Thoracic aorta (tissue), 2 donors: ENCODE measurements around the gene AXIN1. TPM values are rescaled to one million over a fixed set of nuclear protein-coding genes. Genes with fewer than 3 reads are reported as not detected.

ENCODE experiments used
- ATAC-seq: fragments of 150-250 bp; one replicate; pipeline ENCODE4 v1.8.0; 2017; ENCODE audit warnings: low read depth; ENCODE audit not compliant: insufficient number of reproducible peaks, low FRiP score
- DNase-seq: peaks from one replicate; pipeline ENCODE4 v3.0.0-alpha.2; 2020; ENCODE audit warnings: low spot score
- H3K27ac ChIP-seq, 2 donors: fragments of 200-600 bp; sonication (generic); 1 replicate in 1 of 2; 2 replicates in 1 of 2; pipeline ENCODE4 v1.5.1; 2016; ENCODE audit warnings: mild to moderate bottlenecking in 2 of 2, moderate library complexity in 2 of 2
- H3K27me3 ChIP-seq: fragments of 200-600 bp; sonication (generic); replicated peaks from 2 replicates; pipeline ENCODE4 v1.6.0; 2016; ENCODE audit warnings: mild to moderate bottlenecking; ENCODE audit not compliant: insufficient read depth
- H3K36me3 ChIP-seq: fragments of 200-600 bp; sonication (generic); one replicate; pipeline ENCODE4 v1.5.1; 2016
- H3K4me1 ChIP-seq, 2 donors: fragments of 200-600 bp; sonication (generic); 1 replicate in 1 of 2; 2 replicates in 1 of 2; pipeline versions ENCODE4 v1.5.1 to v1.6.0; 2016; ENCODE audit warnings: low read depth in 2 of 2, mild to moderate bottlenecking in 1 of 2; ENCODE audit not compliant: control insufficient read depth in 1 of 2
- H3K4me3 ChIP-seq: fragments of 200-600 bp; sonication (generic); 2 replicates; pipeline ENCODE4 v1.5.1; 2016; ENCODE audit warnings: mild to moderate bottlenecking
- H3K9me3 ChIP-seq: fragments of 200-600 bp; sonication (generic); 2 replicates; pipeline ENCODE4 v1.5.1; 2016
- CTCF ChIP-seq: fragments of 200-600 bp; sonication (generic); IDR thresholded peaks from one replicate; pipeline ENCODE4 v1.5.1; 2019; ENCODE audit warnings: antibody characterized with exemption
- total RNA-seq, 2 donors: library from RNA; depleted of rRNA; stranded (reverse); fragments of >200 nt; gene quantifications; one replicate each; pipeline versions ENCODE4 v1.1.0 to v1.2.3, GENCODE V29; 2016

The AXIN1 gene
- total RNA-seq, 2 donors from 2014 or later: 20.0 to 27.2 TPM

GRCh38 chr16:275041-275641, 77.4 kb downstream of the AXIN1 start:
- ATAC-seq: no peak
- Histone ChIP-seq H3K4me1 (peaks cover 0 to 9% of the 10 kb centered on the region in 2 donors), H3K27ac (no peak overlapping the region), H3K27me3 (no peaks in the 10 kb centered on the region), H3K36me3 (no peaks in the 10 kb centered on the region), H3K9me3 (no peaks in the 10 kb centered on the region), H3K4me3 (peak overlapping the region; percentile 67)
- DNase-seq: no peak
- no peak for TF ChIP-seq CTCF

- DNase-seq (no peak), ATAC-seq (no peak)
- Histone ChIP-seq H3K4me3 (no peak overlapping the region), H3K4me1 (peaks cover 0 to 9% of the 10 kb centered on the region in 2 donors), H3K9me3 (no peaks in the 10 kb centered on the region), H3K27ac (no peak overlapping the region), H3K36me3 (no peaks in the 10 kb centered on the region), H3K27me3 (no peaks in the 10 kb centered on the region)
- TF ChIP-seq CTCF: no peak
Observed at GRCh38 chr16:273547-274421, 78.7 kb downstream of the AXIN1 start.

GRCh38 chr16:272633-273546, 79.6 kb downstream of the AXIN1 start:
- TF ChIP-seq CTCF: no peak
- no peaks in the 10 kb centered on the region for H3K9me3 ChIP-seq
- H3K36me3 ChIP-seq: no peaks in the 10 kb centered on the region
- no peak overlapping the region for H3K27ac ChIP-seq
- no peak for DNase-seq
- H3K27me3 ChIP-seq: no peaks in the 10 kb centered on the region
- peaks cover 0 to 9% of the 10 kb centered on the region in 2 donors for H3K4me1 ChIP-seq
- H3K4me3 ChIP-seq: no peak overlapping the region
- no peak for ATAC-seq

- DNase-seq (no peak), ATAC-seq (no peak)
- Histone ChIP-seq H3K27ac (no peak overlapping the region), H3K9me3 (no peaks in the 10 kb centered on the region), H3K27me3 (no peaks in the 10 kb centered on the region), H3K4me3 (no peak overlapping the region), H3K4me1 (peaks cover 0 to 9% of the 10 kb centered on the region in 2 donors), H3K36me3 (no peaks in the 10 kb centered on the region)
- TF ChIP-seq CTCF: no peak
Observed at GRCh38 chr16:270381-271255, 81.9 kb downstream of the AXIN1 start.
